Neutrophil (primary cell): ENCODE measurements around the gene KLRG1.

Experiments
- H3K27ac ChIP-seq: fragments of 200-600 bp; sonication (generic); 2 replicates; pipeline ENCODE4 v1.5.1; 2016; ENCODE audit warnings: mild to moderate bottlenecking, moderate library complexity
- H3K27me3 ChIP-seq: fragments of 200-600 bp; sonication (generic); 2 replicates; pipeline ENCODE4 v1.6.0; 2016; ENCODE audit warnings: mild to moderate bottlenecking
- H3K36me3 ChIP-seq: fragments of 200-600 bp; sonication (generic); 2 replicates; pipeline ENCODE4 v1.5.1; 2017
- H3K4me1 ChIP-seq, 2 experiments: fragments of 200-600 bp in 1 of 2; sonication (generic) in 1 of 2; 1 replicate in 1 of 2; 2 replicates in 1 of 2; pipeline versions ENCODE4 v1.5.1 to v1.6.1; 2013 to 2016; ENCODE audit warnings: low read depth in 1 of 2, low read length in 1 of 2, mild to moderate bottlenecking in 1 of 2, moderate library complexity in 1 of 2; ENCODE audit not compliant: control insufficient read depth in 1 of 2, insufficient read depth in 1 of 2
- H3K4me3 ChIP-seq, 2 experiments: fragments of 200-600 bp in 1 of 2; sonication (generic) in 1 of 2; 1 replicate in 1 of 2; 2 replicates in 1 of 2; pipeline ENCODE4 v1.5.1; 2013 to 2016; ENCODE audit warnings: low read depth in 1 of 2, low read length in 1 of 2, mild to moderate bottlenecking in 1 of 2, moderate library complexity in 1 of 2
- H3K9me3 ChIP-seq: fragments of 200-600 bp; sonication (generic); 2 replicates; pipeline ENCODE4 v1.5.1; 2016
- TF ChIP-seq, protein P1 (sequence below): fragments of 200-600 bp; sonication (generic); IDR thresholded peaks from 2 replicates; pipeline ENCODE4 v1.5.1; 2016; ENCODE audit warnings: antibody characterized with exemption

Gene KLRG1

DNA sequence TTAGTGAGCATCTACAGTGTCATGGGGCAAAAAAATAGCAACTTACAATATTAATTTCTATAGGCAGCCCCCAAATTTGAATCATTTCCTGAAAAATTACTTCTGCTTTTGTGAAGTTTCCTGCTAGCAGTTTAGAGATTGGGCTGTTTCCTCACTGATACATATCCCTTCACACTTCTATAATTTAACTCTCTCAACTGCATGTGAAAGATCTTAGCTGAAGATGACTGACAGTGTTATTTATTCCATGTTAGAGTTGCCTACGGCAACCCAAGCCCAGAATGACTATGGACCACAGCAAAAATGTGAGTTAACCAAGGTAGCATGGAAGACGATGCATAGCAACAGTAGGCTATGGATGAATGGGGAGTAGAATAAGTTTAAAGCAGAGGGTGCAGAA is at the start of gene KLRG1:
TSS of gene KLRG1 (plus strand) at position 134 of the 400 bp plus-strand sequence. CDS start at position 224, 90 bp downstream.
- Histone ChIP-seq H3K36me3 (no peaks in the 10 kb centered on the region), H3K27ac (no peak within 1 kb of the TSS), H3K4me1 (peaks cover 11 to 30% of the 10 kb centered on the region in 2 experiments), H3K9me3 (no peaks in the 10 kb centered on the region), H3K4me3 (no peak within 1 kb of the TSS), H3K27me3 (no peaks in the 10 kb centered on the region)
- TF ChIP-seq, protein P1, sequence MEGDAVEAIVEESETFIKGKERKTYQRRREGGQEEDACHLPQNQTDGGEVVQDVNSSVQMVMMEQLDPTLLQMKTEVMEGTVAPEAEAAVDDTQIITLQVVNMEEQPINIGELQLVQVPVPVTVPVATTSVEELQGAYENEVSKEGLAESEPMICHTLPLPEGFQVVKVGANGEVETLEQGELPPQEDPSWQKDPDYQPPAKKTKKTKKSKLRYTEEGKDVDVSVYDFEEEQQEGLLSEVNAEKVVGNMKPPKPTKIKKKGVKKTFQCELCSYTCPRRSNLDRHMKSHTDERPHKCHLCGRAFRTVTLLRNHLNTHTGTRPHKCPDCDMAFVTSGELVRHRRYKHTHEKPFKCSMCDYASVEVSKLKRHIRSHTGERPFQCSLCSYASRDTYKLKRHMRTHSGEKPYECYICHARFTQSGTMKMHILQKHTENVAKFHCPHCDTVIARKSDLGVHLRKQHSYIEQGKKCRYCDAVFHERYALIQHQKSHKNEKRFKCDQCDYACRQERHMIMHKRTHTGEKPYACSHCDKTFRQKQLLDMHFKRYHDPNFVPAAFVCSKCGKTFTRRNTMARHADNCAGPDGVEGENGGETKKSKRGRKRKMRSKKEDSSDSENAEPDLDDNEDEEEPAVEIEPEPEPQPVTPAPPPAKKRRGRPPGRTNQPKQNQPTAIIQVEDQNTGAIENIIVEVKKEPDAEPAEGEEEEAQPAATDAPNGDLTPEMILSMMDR, result no peak

- Histone ChIP-seq H3K27me3 (no peaks in the 10 kb centered on the region), H3K27ac (no peak overlapping the region), H3K9me3 (no peaks in the 10 kb centered on the region), H3K4me3 (no peak overlapping the region), H3K36me3 (peaks cover 52% of the 10 kb centered on the region), H3K4me1 (no peaks in the 10 kb centered on the region)
- TF ChIP-seq, protein P1, result no peak
These were observed 47.5 kb upstream of the KLRG1 start for GRCh38 chr12:8941691-8942478.

- no peaks in the 10 kb centered on the region for H3K9me3 ChIP-seq
- TF ChIP-seq, protein P1, result no peak
- no peak overlapping the region for H3K27ac ChIP-seq
- no peaks in the 10 kb centered on the region for H3K27me3 ChIP-seq
- H3K36me3 ChIP-seq, result peaks cover 52% of the 10 kb centered on the region
- no peak overlapping the region for H3K4me3 ChIP-seq
- peaks cover 7% of the 10 kb centered on the region in 2 experiments for H3K4me1 ChIP-seq
These were observed 45.7 kb upstream of the KLRG1 start for GRCh38 chr12:8943565-8944186.

DNA sequence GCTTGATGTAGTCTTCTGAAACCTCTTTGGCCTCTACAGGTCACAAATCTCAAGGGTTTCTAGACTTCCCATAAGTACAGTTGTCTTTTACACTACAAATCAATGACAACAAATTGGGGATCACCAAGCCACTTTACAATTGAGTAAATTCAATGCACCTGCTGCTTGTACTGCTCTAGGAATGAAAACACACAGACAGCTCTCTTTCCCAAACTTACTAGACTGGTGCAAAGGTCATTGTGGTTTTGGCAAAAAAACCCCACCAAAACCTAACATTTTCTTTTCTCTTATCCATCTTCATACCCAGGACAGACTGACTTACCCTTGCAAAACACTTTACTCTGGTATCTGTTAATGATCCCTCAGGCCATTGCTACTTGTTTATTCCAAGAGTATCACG is 42.6 kb upstream of the KLRG1 start:
- no peak overlapping the region for H3K27ac ChIP-seq
- no peaks in the 10 kb centered on the region for H3K27me3 ChIP-seq
- TF ChIP-seq, protein P1, result no peak
- no peaks in the 10 kb centered on the region for H3K9me3 ChIP-seq
- H3K4me3 ChIP-seq, result no peak overlapping the region
- peaks cover 18 to 24% of the 10 kb centered on the region in 2 experiments for H3K4me1 ChIP-seq
- H3K36me3 ChIP-seq, result peaks cover 40% of the 10 kb centered on the region

- Histone ChIP-seq H3K36me3 (peaks cover 31% of the 10 kb centered on the region), H3K4me3 (no peak overlapping the region), H3K9me3 (no peaks in the 10 kb centered on the region), H3K4me1 (peaks cover 18 to 24% of the 10 kb centered on the region in 2 experiments), H3K27ac (no peak overlapping the region), H3K27me3 (no peaks in the 10 kb centered on the region)
- TF ChIP-seq, protein P1, result no peak
These were observed 41.6 kb upstream of the KLRG1 start for GRCh38 chr12:8947737-8948136.
